ENCODE results near the gene FOXP1. TPM values are rescaled to one million over a fixed set of nuclear protein-coding genes. Genes with fewer than 3 reads are reported as not detected.

FOXP1 gene
- total RNA-seq, 1 donor from 2014 or later: 26.1 TPM

- H3K4me3 ChIP-seq (ENCODE audit: low read depth, low read length): no peak overlapping the region
- no peak for TF ChIP-seq CTCF (conservative IDR thresholded peaks at IDR 0.05; ENCODE audit: low read depth, low read length)
- no peak for DNase-seq (ENCODE audit: low read depth)
These were observed 70.4 kb downstream of the FOXP1 start for GRCh38 chr3:71513081-71513480.

GRCh38 chr3:71512544-71512943, 71.0 kb downstream of the FOXP1 start:
- H3K4me3 ChIP-seq (ENCODE audit: low read depth, low read length): no peak overlapping the region
- TF ChIP-seq CTCF (conservative IDR thresholded peaks at IDR 0.05; ENCODE audit: low read depth, low read length): no peak

GRCh38 chr3:71512000-71512399, 71.5 kb downstream of the FOXP1 start:
- peak; percentile 26 for TF ChIP-seq CTCF (conservative IDR thresholded peaks at IDR 0.05; ENCODE audit: low read depth, low read length)
- no peak overlapping the region for H3K4me3 ChIP-seq (ENCODE audit: low read depth, low read length)
- no peak for DNase-seq (ENCODE audit: low read depth)

More at GRCh38 chr3:71512544-71512943, 71.0 kb downstream of the FOXP1 start:
- no peak for DNase-seq (ENCODE audit: low read depth)

GRCh38 chr3:71511446-71511845, 72.1 kb downstream of the FOXP1 start:
- TF ChIP-seq CTCF (conservative IDR thresholded peaks at IDR 0.05; ENCODE audit: low read depth, low read length): no peak
- no peak overlapping the region for H3K4me3 ChIP-seq (ENCODE audit: low read depth, low read length)
- no peak for DNase-seq (ENCODE audit: low read depth)

GRCh38 chr3:71511037-71511436, 72.5 kb downstream of the FOXP1 start:
- H3K4me3 ChIP-seq (ENCODE audit: low read depth, low read length): no peak overlapping the region
- TF ChIP-seq CTCF (conservative IDR thresholded peaks at IDR 0.05; ENCODE audit: low read depth, low read length): no peak
- DNase-seq (ENCODE audit: low read depth): no peak

GRCh38 chr3:71510510-71510909, 73.0 kb downstream of the FOXP1 start:
- no peak overlapping the region for H3K4me3 ChIP-seq (ENCODE audit: low read depth, low read length)
- TF ChIP-seq CTCF (conservative IDR thresholded peaks at IDR 0.05; ENCODE audit: low read depth, low read length): peak; percentile 28
- no peak for DNase-seq (ENCODE audit: low read depth)

GRCh38 chr3:71509066-71509465, 74.5 kb downstream of the FOXP1 start:
- DNase-seq (ENCODE audit: low read depth): no peak
- TF ChIP-seq CTCF (conservative IDR thresholded peaks at IDR 0.05; ENCODE audit: low read depth, low read length): no peak
- H3K4me3 ChIP-seq (ENCODE audit: low read depth, low read length): no peak overlapping the region
